WI38 (cell line): ENCODE measurements around the gene HSPA1B.
A peak's percentile ranks its signal among the peaks of the same experiment; 100 is the strongest.
"Not testable (repeated sequence)": the region's sequence is repeated elsewhere in the genome, so short reads cannot be mapped to it uniquely, and the experiment has no call there.

Experiments used
- H3K4me3 ChIP-seq: 2 replicates; pipeline ENCODE4 v1.5.1; 2011; ENCODE audit warnings: low read depth, mild to moderate bottlenecking, control low read depth, low read length
- CTCF ChIP-seq: IDR thresholded peaks from 2 replicates; pipeline ENCODE4 v1.5.1; 2012; ENCODE audit warnings: low read depth, mild to moderate bottlenecking, control low read depth, low read length

Gene HSPA1B

GRCh38 chr6:31794294-31794865 is 33.2 kb upstream of the HSPA1B start:
- no peak for TF ChIP-seq CTCF
- peak overlapping the region; percentile 95 for H3K4me3 ChIP-seq

- H3K4me3 ChIP-seq: peak overlapping the region; percentile 95
- no peak for TF ChIP-seq CTCF
Measured at GRCh38 chr6:31794866-31795615, 32.5 kb upstream of the HSPA1B start.

- peak; percentile 78 for TF ChIP-seq CTCF
- H3K4me3 ChIP-seq: peak within 1 kb of the TSS; percentile 95
Measured at GRCh38 chr6:31795616-31796298, 31.8 kb upstream of the HSPA1B start, which contains the start of gene VARS1. Gene VARS1 (minus strand): TSS chr6:31795752. CDS start chr6:31795217, 535 bp downstream.

GRCh38 chr6:31796993-31797385 is 30.5 kb upstream of the HSPA1B start:
- H3K4me3 ChIP-seq: no peak overlapping the region
- no peak for TF ChIP-seq CTCF

GRCh38 chr6:31797588-31797987 is 29.9 kb upstream of the HSPA1B start:
- no peak for TF ChIP-seq CTCF
- H3K4me3 ChIP-seq: no peak overlapping the region

- TF ChIP-seq CTCF: no peak
Measured at GRCh38 chr6:31799781-31800180, 27.8 kb upstream of the HSPA1B start.

GRCh38 chr6:31801031-31801927 is 26.3 kb upstream of the HSPA1B start:
- H3K4me3 ChIP-seq: not testable (repeated sequence)

More at GRCh38 chr6:31799781-31800180, 27.8 kb upstream of the HSPA1B start:
- H3K4me3 ChIP-seq: no peak overlapping the region
